ENCODE measurements around the gene DIP2B. TPM values are rescaled to one million over a fixed set of nuclear protein-coding genes. Genes with fewer than 3 reads are reported as not detected.

Gene DIP2B
- polyA plus RNA-seq, 1 of the 3 experiments (the other 2 are of a cell fraction) = 6.6 TPM

- no peak overlapping the region for H3K9ac ChIP-seq
- TF ChIP-seq GABPA (IDR thresholded peaks at IDR 0.05; ENCODE audit: low read depth) (no peak), TEAD4 (IDR thresholded peaks at IDR 0.05; ENCODE audit: borderline replicate concordance, insufficient read depth) (no peak), CHD2 (IDR thresholded peaks at IDR 0.05; ENCODE audit: low read length, partially characterized antibody) (no peak), IRF3 (IDR thresholded peaks at IDR 0.05; ENCODE audit: low read depth, low read length) (no peak), NFIC (IDR thresholded peaks at IDR 0.05; ENCODE audit: borderline replicate concordance) (no peak)
- TF ChIP-seq, protein P1, sequence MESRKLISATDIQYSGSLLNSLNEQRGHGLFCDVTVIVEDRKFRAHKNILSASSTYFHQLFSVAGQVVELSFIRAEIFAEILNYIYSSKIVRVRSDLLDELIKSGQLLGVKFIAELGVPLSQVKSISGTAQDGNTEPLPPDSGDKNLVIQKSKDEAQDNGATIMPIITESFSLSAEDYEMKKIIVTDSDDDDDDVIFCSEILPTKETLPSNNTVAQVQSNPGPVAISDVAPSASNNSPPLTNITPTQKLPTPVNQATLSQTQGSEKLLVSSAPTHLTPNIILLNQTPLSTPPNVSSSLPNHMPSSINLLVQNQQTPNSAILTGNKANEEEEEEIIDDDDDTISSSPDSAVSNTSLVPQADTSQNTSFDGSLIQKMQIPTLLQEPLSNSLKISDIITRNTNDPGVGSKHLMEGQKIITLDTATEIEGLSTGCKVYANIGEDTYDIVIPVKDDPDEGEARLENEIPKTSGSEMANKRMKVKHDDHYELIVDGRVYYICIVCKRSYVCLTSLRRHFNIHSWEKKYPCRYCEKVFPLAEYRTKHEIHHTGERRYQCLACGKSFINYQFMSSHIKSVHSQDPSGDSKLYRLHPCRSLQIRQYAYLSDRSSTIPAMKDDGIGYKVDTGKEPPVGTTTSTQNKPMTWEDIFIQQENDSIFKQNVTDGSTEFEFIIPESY (IDR thresholded peaks at IDR 0.05; ENCODE audit: borderline replicate concordance, low read depth) = no peak
- H3K9me3 ChIP-seq = no peaks in the 10 kb centered on the region
- H3K27ac ChIP-seq (ENCODE audit: low read depth in 2 of 2, low read length in 1 of 2) = no peak overlapping the region
- POLR2A ChIA-PET = interaction anchor here (1.2 kb wide), 1 partner anchor 134 kb away, joined by 4 read pairs; no protein-coding TSS in a partner anchor
- no peak overlapping the region for H2AFZ ChIP-seq (ENCODE audit: low read depth)
- H4K20me1 ChIP-seq (ENCODE audit: insufficient read depth) = peaks cover 24% of the 10 kb centered on the region
- H3K9me2 ChIP-seq = no peaks in the 10 kb centered on the region
- H3K4me3 ChIP-seq (ENCODE audit: low read depth in 2 of 2, low read length in 1 of 2) = no peak overlapping the region
- peaks cover 79% of the 10 kb centered on the region for H3K79me2 ChIP-seq (ENCODE audit: insufficient read depth)
- no peaks in the 10 kb centered on the region for H3K27me3 ChIP-seq (ENCODE audit: insufficient read depth)
- peaks cover 8 to 21% of the 10 kb centered on the region in 2 experiments; a peak in 3 of 4 replicates for H3K4me1 ChIP-seq (ENCODE audit: control insufficient read depth in 1 of 2, insufficient read depth in 2 of 2, low read depth in 1 of 2, low read length in 1 of 2)
- no peaks in the 10 kb centered on the region for H3K36me3 ChIP-seq (replicated peaks in 1 of 2; ENCODE audit: control insufficient read depth in 1 of 2, insufficient read depth in 2 of 2, low read length in 1 of 2)
- H3K4me2 ChIP-seq = peak overlapping the region; percentile 13; the same call in 1 of the 2 replicates
- peaks cover 11% of the 10 kb centered on the region for H3F3A ChIP-seq (replicated peaks; ENCODE audit: insufficient read depth)
- CTCF ChIA-PET = interaction anchor here (0.7 to 9.1 kb wide), 8 partner anchors 13 to 763 kb away, joined by 3 to 165 read pairs (median 3); no protein-coding TSS in a partner anchor
- 83% methylated on average over 2 of the region's 2 CpGs for WGBS (ENCODE audit: low lambda C conversion rate)
- no peak for DNase-seq
Observed at GRCh38 chr12:50507930-50508329, 3.1 kb downstream of the DIP2B start.

- H3K27me3 ChIP-seq (ENCODE audit: insufficient read depth) = no peaks in the 10 kb centered on the region
- TF ChIP-seq YY1 (IDR thresholded peaks at IDR 0.05; ENCODE audit: low read depth) (no peak), NRF1 (IDR thresholded peaks at IDR 0.05; ENCODE audit: low read depth, low read length) (no peak), RXRA (IDR thresholded peaks at IDR 0.05; ENCODE audit: borderline replicate concordance, low read depth) (no peak), EP300 (IDR thresholded peaks at IDR 0.05; ENCODE audit: borderline replicate concordance in 1 of 2, low read depth in 1 of 2, low read length in 1 of 2) (no peak), POLR2AphosphoS5 (IDR thresholded peaks at IDR 0.05; ENCODE audit: low read depth, low read length) (no peak), FOSL2 (IDR thresholded peaks at IDR 0.05; ENCODE audit: borderline replicate concordance, low read depth) (no peak), EZH2phosphoT487 (IDR thresholded peaks at IDR 0.05; ENCODE audit: borderline replicate concordance, low read depth) (no peak), SMC3 (IDR thresholded peaks at IDR 0.05; ENCODE audit: low read depth, low read length) (no peak), FOXM1 (IDR thresholded peaks at IDR 0.05; ENCODE audit: low read depth) (no peak), RCOR1 (IDR thresholded peaks at IDR 0.05; ENCODE audit: low read length) (no peak), SIN3A (IDR thresholded peaks at IDR 0.05; ENCODE audit: borderline replicate concordance, low read depth, low read length) (no peak), ELF1 (IDR thresholded peaks at IDR 0.05) (no peak)
- TF ChIP-seq, protein P2, sequence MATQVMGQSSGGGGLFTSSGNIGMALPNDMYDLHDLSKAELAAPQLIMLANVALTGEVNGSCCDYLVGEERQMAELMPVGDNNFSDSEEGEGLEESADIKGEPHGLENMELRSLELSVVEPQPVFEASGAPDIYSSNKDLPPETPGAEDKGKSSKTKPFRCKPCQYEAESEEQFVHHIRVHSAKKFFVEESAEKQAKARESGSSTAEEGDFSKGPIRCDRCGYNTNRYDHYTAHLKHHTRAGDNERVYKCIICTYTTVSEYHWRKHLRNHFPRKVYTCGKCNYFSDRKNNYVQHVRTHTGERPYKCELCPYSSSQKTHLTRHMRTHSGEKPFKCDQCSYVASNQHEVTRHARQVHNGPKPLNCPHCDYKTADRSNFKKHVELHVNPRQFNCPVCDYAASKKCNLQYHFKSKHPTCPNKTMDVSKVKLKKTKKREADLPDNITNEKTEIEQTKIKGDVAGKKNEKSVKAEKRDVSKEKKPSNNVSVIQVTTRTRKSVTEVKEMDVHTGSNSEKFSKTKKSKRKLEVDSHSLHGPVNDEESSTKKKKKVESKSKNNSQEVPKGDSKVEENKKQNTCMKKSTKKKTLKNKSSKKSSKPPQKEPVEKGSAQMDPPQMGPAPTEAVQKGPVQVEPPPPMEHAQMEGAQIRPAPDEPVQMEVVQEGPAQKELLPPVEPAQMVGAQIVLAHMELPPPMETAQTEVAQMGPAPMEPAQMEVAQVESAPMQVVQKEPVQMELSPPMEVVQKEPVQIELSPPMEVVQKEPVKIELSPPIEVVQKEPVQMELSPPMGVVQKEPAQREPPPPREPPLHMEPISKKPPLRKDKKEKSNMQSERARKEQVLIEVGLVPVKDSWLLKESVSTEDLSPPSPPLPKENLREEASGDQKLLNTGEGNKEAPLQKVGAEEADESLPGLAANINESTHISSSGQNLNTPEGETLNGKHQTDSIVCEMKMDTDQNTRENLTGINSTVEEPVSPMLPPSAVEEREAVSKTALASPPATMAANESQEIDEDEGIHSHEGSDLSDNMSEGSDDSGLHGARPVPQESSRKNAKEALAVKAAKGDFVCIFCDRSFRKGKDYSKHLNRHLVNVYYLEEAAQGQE (IDR thresholded peaks at IDR 0.05; ENCODE audit: low read depth, low read length) = no peak
- TF ChIP-seq, protein P1 (IDR thresholded peaks at IDR 0.05; ENCODE audit: borderline replicate concordance, low read depth) = no peak
Observed at GRCh38 chr12:50508414-50508813, 3.6 kb downstream of the DIP2B start.

More at GRCh38 chr12:50508414-50508813, 3.6 kb downstream of the DIP2B start:
- no peaks in the 10 kb centered on the region for H3K9me2 ChIP-seq
- H4K20me1 ChIP-seq (ENCODE audit: insufficient read depth) = peaks cover 24% of the 10 kb centered on the region
- H3K4me3 ChIP-seq (ENCODE audit: low read depth in 2 of 2, low read length in 1 of 2) = no peak overlapping the region
- no peaks in the 10 kb centered on the region for H3K9me3 ChIP-seq
- H3F3A ChIP-seq (replicated peaks; ENCODE audit: insufficient read depth) = peaks cover 11% of the 10 kb centered on the region
- WGBS (ENCODE audit: low lambda C conversion rate) = 93% methylated on average over 6 of the region's 6 CpGs
- no peak overlapping the region for H2AFZ ChIP-seq (ENCODE audit: low read depth)
- no peak overlapping the region for H3K4me2 ChIP-seq
- ChIA-PET CTCF (interaction anchor here (0.6 to 9.1 kb wide), 9 partner anchors 10 to 351 kb away, joined by 3 to 165 read pairs (median 3); no protein-coding TSS in a partner anchor), POLR2A (interaction anchor here (1.2 kb wide), 1 partner anchor 134 kb away, joined by 4 read pairs; no protein-coding TSS in a partner anchor)
- H3K27ac ChIP-seq (ENCODE audit: low read depth in 2 of 2, low read length in 1 of 2) = no peak overlapping the region
- no peak for DNase-seq
- peaks cover 8 to 21% of the 10 kb centered on the region in 2 experiments; a peak in 3 of 4 replicates for H3K4me1 ChIP-seq (ENCODE audit: control insufficient read depth in 1 of 2, insufficient read depth in 2 of 2, low read depth in 1 of 2, low read length in 1 of 2)
- peaks cover 84% of the 10 kb centered on the region for H3K79me2 ChIP-seq (ENCODE audit: insufficient read depth)
- no peaks in the 10 kb centered on the region for H3K36me3 ChIP-seq (replicated peaks in 1 of 2; ENCODE audit: control insufficient read depth in 1 of 2, insufficient read depth in 2 of 2, low read length in 1 of 2)
- no peak overlapping the region for H3K9ac ChIP-seq
